DOHH2 (cell line): ENCODE data around the gene SLC11A1.

ENCODE experiments used
- H3F3A ChIP-seq: fragments of 200-600 bp; sonication (generic), shearing (Covaris generic); 2 replicates; pipeline ENCODE4 v1.6.0; 2016; ENCODE audit warnings: antibody characterized with exemption, mild to moderate bottlenecking; ENCODE audit not compliant: control insufficient read depth, insufficient read depth
- H3K27ac ChIP-seq: fragments of 200-600 bp; sonication (generic); 2 replicates; pipeline ENCODE4 v1.5.1; 2014; ENCODE audit warnings: low read depth, mild to moderate bottlenecking, low read length, moderate library complexity
- H3K27me3 ChIP-seq: fragments of 200-600 bp; sonication (generic); 2 replicates; pipeline ENCODE4 v1.6.1; 2014; ENCODE audit warnings: mild to moderate bottlenecking, low read length, mixed read lengths; ENCODE audit not compliant: control insufficient read depth
- H3K36me3 ChIP-seq: fragments of 200-600 bp; sonication (generic); 2 replicates; pipeline ENCODE4 v1.6.1; 2014; ENCODE audit warnings: mild to moderate bottlenecking, low read length, moderate library complexity, mixed read lengths; ENCODE audit not compliant: control insufficient read depth
- H3K4me1 ChIP-seq: fragments of 200-600 bp; sonication (generic); 2 replicates; pipeline ENCODE4 v1.6.1; 2014; ENCODE audit warnings: mild to moderate bottlenecking, low read length, mixed read lengths; ENCODE audit not compliant: control insufficient read depth
- H3K4me2 ChIP-seq: fragments of 200-600 bp; sonication (generic); 2 replicates; pipeline ENCODE4 v1.6.0; 2014; ENCODE audit warnings: mild to moderate bottlenecking, low read length, moderate library complexity
- H3K4me3 ChIP-seq: fragments of 200-600 bp; sonication (generic); 2 replicates; pipeline ENCODE4 v1.5.1; 2014; ENCODE audit warnings: mild to moderate bottlenecking, low read length, mixed read lengths
- H3K79me2 ChIP-seq: fragments of 200-600 bp; sonication (generic); 2 replicates; pipeline ENCODE4 v1.6.1; 2014; ENCODE audit warnings: mild to moderate bottlenecking, low read length, mixed read lengths; ENCODE audit not compliant: control insufficient read depth
- H3K9me2 ChIP-seq: fragments of 200-600 bp; sonication (generic); replicated peaks from 2 replicates; pipeline ENCODE4 v1.6.1; 2014; ENCODE audit warnings: mild to moderate bottlenecking, low read length, mixed read lengths; ENCODE audit not compliant: control insufficient read depth
- H3K9me3 ChIP-seq: fragments of 200-600 bp; sonication (generic); 2 replicates; pipeline ENCODE4 v1.6.1; 2014; ENCODE audit warnings: antibody characterized with exemption, low read length, mixed read lengths; ENCODE audit not compliant: control insufficient read depth, insufficient read depth
- H4K20me1 ChIP-seq: fragments of 200-600 bp; sonication (generic); 2 replicates; pipeline ENCODE4 v1.6.0; 2014; ENCODE audit warnings: low read depth, mild to moderate bottlenecking, antibody characterized with exemption, low read length, moderate library complexity; ENCODE audit not compliant: control insufficient read depth, insufficient read depth
- CTCF ChIP-seq: fragments of 200-600 bp; sonication (generic); IDR thresholded peaks from one replicate; pipeline ENCODE4 v1.5.1; 2014; ENCODE audit warnings: antibody characterized with exemption, mild to moderate bottlenecking, low read depth, low read length; ENCODE audit not compliant: poor library complexity, severe bottlenecking
- EZH2phosphoT487 ChIP-seq: fragments of 200-600 bp; sonication (generic); IDR thresholded peaks from 2 replicates; pipeline ENCODE4 v1.6.1; 2017; ENCODE audit warnings: borderline replicate concordance, mild to moderate bottlenecking, antibody characterized with exemption, low read length, moderate library complexity, mixed read lengths

The SLC11A1 gene

GRCh38 chr2:218368621-218369153 lies 13.4 kb upstream of the SLC11A1 start:
- H3K4me2 ChIP-seq, result peak overlapping the region; percentile 85
- peak overlapping the region; percentile 63 for H3K4me3 ChIP-seq
- H3K79me2 ChIP-seq, result no peaks in the 10 kb centered on the region
- H3K4me1 ChIP-seq, result peaks cover 75% of the 10 kb centered on the region
- H4K20me1 ChIP-seq, result no peaks in the 10 kb centered on the region
- no peak for TF ChIP-seq EZH2phosphoT487
- no peak for TF ChIP-seq CTCF
- H3K27me3 ChIP-seq, result no peaks in the 10 kb centered on the region
- no peaks in the 10 kb centered on the region for H3K9me3 ChIP-seq
- H3K9me2 ChIP-seq, result no peaks in the 10 kb centered on the region
- H3K27ac ChIP-seq, result peak overlapping the region; percentile 91
- no peaks in the 10 kb centered on the region for H3K36me3 ChIP-seq
- peaks cover 53% of the 10 kb centered on the region for H3F3A ChIP-seq

GRCh38 chr2:218369330-218369729 lies 12.7 kb upstream of the SLC11A1 start:
- peak overlapping the region; percentile 63 for H3K4me3 ChIP-seq
- peak overlapping the region; percentile 91 for H3K27ac ChIP-seq
- H3K36me3 ChIP-seq, result no peaks in the 10 kb centered on the region
- no peaks in the 10 kb centered on the region for H3K27me3 ChIP-seq
- H3K9me2 ChIP-seq, result no peaks in the 10 kb centered on the region
- peaks cover 50% of the 10 kb centered on the region for H3F3A ChIP-seq
- no peak for TF ChIP-seq CTCF
- TF ChIP-seq EZH2phosphoT487, result no peak
- H3K9me3 ChIP-seq, result no peaks in the 10 kb centered on the region
- peak overlapping the region; percentile 85 for H3K4me2 ChIP-seq
- H3K79me2 ChIP-seq, result no peaks in the 10 kb centered on the region
- peaks cover 71% of the 10 kb centered on the region for H3K4me1 ChIP-seq
- no peaks in the 10 kb centered on the region for H4K20me1 ChIP-seq

GRCh38 chr2:218370410-218371063 lies 11.5 kb upstream of the SLC11A1 start:
- no peaks in the 10 kb centered on the region for H4K20me1 ChIP-seq
- no peak for TF ChIP-seq CTCF
- TF ChIP-seq EZH2phosphoT487, result no peak
- no peaks in the 10 kb centered on the region for H3K27me3 ChIP-seq
- H3K79me2 ChIP-seq, result no peaks in the 10 kb centered on the region
- no peaks in the 10 kb centered on the region for H3K36me3 ChIP-seq
- peak overlapping the region; percentile 63 for H3K4me3 ChIP-seq
- H3K4me1 ChIP-seq, result peaks cover 78% of the 10 kb centered on the region
- H3K9me2 ChIP-seq, result no peaks in the 10 kb centered on the region
- peak overlapping the region; percentile 91 for H3K27ac ChIP-seq
- H3F3A ChIP-seq, result peaks cover 47% of the 10 kb centered on the region
- H3K4me2 ChIP-seq, result peak overlapping the region; percentile 85
- no peaks in the 10 kb centered on the region for H3K9me3 ChIP-seq
